Amygdala (tissue), 56 donors: ENCODE data around the gene TBPL1.
A peak's percentile ranks its signal among the peaks of the same experiment; 100 is the strongest.
"Not testable (repeated sequence)": the region's sequence is repeated elsewhere in the genome, so short reads cannot be mapped to it uniquely, and the experiment has no call there.

Experiments
- DNase-seq, 56 donors: peaks; one replicate each; lab custom pipeline; 2025; lab: John Stamatoyannopoulos, UW

Gene TBPL1

GRCh38 chr6:133952815-133953633, at the start of gene TBPL1:
TSS of gene TBPL1 (plus strand) at chr6:133953224. CDS start at chr6:133980126, 26,902 bp downstream.
- peak; percentile 62 to 97 (median 94) for DNase-seq

- DNase-seq: no peak
These were observed 49.2 kb upstream of the TBPL1 start for GRCh38 chr6:133903855-133904254.

DNA sequence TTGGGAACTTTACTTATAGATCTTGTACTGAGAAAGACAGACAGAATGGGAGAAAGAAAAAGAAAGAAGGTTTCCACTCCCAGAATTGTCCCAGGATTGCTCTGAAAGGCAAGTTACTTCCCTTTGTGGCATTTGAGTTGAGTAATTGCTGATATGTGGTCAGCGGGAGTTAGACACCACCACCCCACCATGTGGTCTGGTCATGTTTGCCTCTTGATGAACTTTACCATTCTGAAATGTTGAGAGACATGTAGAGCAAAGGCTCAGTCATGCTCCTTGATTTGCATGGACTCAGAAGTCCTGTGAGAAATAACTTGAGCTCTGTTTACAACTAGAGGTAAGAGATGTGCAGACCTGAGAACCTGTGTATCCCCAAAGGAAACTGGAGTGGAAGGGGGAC, 47.0 kb upstream of the TBPL1 start:
- no peak for DNase-seq

GRCh38 chr6:133916650-133917151, 36.3 kb upstream of the TBPL1 start:
- peak in 55 of 56 donors; percentile 13 to 96 (median 69) for DNase-seq

GRCh38 chr6:133917781-133918180, 35.2 kb upstream of the TBPL1 start:
- DNase-seq: no peak

- no peak for DNase-seq
These were observed 34.7 kb upstream of the TBPL1 start for GRCh38 chr6:133918208-133918930.

- DNase-seq: no peak
These were observed 33.7 kb upstream of the TBPL1 start for GRCh38 chr6:133919362-133919761.

- peak in 53 of 56 donors; percentile 2 to 90 (median 47) for DNase-seq
These were observed 31.7 kb upstream of the TBPL1 start for GRCh38 chr6:133921249-133921859.

DNA sequence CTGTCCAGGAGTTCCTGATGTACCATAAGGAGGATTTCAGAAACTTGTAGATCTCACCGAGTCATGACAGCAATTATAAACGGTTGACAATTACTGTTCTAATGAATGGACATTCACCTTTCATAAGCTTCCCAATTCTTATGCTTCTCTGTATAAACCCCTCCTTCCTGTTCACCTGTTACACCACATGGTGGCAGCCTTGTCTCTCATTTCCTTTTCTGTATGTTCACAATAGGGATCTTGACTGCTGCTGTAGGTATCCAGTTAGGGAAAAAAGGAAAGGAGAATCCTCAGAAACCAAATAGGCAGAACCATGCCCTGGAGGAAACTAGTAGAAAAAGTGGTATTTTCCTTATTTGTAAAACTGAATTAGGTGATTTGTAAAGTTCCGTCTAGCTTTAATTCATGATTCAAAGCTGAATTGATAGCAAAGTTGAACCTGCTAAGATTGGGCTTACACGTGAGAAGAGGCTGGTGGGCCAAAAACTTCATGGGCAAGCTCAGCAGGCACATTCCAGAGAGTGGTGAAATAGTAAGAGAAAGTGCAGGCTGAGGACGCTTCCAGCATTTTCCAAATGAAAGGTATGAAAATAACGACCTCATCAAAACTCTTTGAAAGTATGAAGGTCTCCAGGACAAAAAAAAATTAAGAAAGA, 29.0 kb upstream of the TBPL1 start:
- peak in 44 of 56 donors; percentile 1 to 89 (median 26) for DNase-seq

- DNase-seq: not testable (repeated sequence)
These were observed 21.8 kb upstream of the TBPL1 start for GRCh38 chr6:133931221-133931620.

- DNase-seq: not testable (repeated sequence)
These were observed 16.7 kb upstream of the TBPL1 start for GRCh38 chr6:133936352-133936751.

- no peak for DNase-seq
These were observed 15.1 kb upstream of the TBPL1 start for GRCh38 chr6:133937909-133938308.

- no peak for DNase-seq
These were observed 14.5 kb upstream of the TBPL1 start for GRCh38 chr6:133938533-133938932.

DNA sequence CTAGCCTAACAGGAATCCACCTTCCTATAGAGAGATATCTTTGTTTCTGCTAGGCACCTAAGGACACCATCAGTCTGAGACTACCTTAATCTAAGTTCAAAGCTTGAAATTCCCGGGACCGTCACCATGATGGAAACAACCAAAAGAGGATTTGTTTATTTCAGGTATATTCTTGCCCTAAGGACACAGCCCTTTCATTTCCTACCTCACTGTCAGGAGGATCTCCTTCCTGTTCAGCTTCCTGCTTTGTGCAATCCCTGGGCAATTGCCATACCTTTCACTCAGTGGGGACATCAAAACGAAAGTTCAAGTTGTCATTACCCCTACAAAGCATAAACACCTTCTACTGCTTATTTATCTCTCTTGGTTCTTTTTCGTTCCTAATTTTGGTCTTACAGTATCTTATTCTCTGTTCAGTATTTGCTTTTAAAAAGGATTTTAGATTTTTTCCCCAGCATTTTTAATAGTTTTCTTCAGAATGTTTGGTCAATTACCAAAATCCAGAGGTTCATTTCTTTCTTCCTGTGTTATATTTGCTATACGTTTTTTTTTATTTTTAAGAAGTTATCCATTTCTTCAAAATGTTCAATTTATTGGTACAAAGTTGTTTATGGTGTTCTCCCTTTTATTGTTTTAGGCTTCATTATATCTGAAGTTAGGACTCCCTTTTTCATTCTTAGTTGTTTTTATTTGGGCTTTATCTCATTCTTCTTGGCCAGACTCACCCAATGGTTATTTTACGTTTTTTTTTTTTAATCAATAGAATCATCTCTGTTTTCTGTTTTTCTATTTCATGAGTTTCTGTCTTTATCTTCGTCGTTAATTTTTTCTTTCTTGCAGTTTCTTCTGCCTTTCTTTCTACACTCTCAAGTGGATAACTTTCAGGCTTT, 13.0 kb upstream of the TBPL1 start:
- no peak for DNase-seq

DNA sequence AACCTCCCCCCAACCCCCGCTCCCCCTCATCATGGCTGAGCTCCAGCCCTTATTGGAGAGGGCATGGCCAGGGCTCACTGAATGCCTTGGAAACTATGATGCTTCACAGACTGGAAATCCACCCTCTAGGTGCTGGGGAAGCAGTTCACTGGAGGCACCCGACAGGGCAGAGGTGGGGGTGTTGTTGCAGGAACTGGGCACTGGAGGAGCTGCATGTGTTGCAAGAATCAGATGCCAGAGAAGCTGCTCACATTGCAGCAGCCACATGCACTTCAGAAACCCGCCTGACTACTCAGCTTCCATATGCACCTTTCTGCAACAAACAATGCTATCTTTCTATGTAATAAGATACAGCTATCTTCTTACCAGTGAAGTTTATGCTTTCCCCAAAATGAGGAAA, 7.9 kb upstream of the TBPL1 start:
- DNase-seq: no peak

DNA sequence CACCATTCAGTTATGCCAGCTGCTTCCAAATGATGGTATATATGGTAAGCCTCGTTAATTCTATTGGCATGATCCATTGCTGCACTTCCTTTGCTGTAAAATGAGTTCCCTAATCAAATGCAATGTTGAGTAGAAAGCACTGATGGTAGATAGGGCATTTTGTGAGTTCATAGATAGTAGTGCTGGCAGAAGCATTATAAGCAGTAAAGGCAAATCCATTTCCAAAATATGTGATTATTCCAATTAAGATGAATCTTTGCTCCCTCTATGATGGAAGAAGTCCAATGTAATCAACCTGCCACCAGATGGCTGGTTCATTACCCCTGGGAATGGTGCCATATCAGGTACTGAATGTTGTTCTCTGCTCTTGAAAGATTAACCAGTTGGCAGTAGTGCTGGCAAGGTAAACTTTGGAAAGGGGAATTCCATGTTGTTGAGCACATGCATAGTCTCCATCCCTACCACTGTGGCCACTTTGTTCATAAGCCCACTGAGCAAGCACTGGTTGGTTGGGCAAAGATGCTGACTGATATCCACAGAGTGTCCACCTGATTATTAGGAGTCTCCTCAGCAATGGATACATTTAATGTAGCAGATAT, 5.6 kb upstream of the TBPL1 start:
- DNase-seq: no peak

- DNase-seq: no peak
These were observed 4.6 kb upstream of the TBPL1 start for GRCh38 chr6:133948472-133948871.

- no peak for DNase-seq
These were observed 1.8 kb upstream of the TBPL1 start for GRCh38 chr6:133951227-133951626.
